ENCODE measurements around the gene ASIC1.

ASIC1 gene

DNA sequence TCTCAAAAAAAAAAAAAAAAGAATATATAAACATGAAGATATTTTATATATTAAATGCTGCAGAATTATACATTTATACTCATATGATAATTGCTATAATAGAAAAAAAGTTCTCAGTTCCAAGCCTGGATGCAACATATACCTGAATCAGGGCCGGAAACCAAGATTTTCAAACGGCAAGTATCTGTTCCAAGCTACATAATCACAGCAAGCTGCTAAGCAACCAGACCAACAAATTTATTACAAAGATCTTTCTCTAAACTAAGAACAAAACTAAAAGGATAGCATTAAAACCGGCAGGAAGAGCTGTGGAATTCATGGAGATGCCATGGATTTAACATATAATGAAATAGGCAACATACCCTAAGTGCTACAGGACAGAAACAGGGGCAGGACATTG lies 39.2 kb upstream of the ASIC1 start:
- CTCF ChIA-PET = interaction anchor here (0.7 to 1.8 kb wide), 4 partner anchors 16 to 55 kb away, joined by 3 to 8 read pairs (median 6); no protein-coding TSS in a partner anchor
- TF ChIP-seq ELF4 (IDR thresholded peaks at IDR 0.05) = no peak
- no peak for DNase-seq (ENCODE audit: extremely low spot score)
- POLR2A ChIA-PET = no interaction called here

- TF ChIP-seq HDGF (IDR thresholded peaks at IDR 0.05; ENCODE audit: borderline replicate concordance) = no peak
- no peak for TF ChIP-seq TARDBP (IDR thresholded peaks at IDR 0.05)
- TF ChIP-seq FOXK2 (IDR thresholded peaks at IDR 0.05) = no peak
- TF ChIP-seq ZNF384 (IDR thresholded peaks at IDR 0.05) = no peak
- no peak for TF ChIP-seq ARNT (IDR thresholded peaks at IDR 0.05)
- TF ChIP-seq ELF4 (IDR thresholded peaks at IDR 0.05) = no peak
- no peak for TF ChIP-seq L3MBTL2 (conservative IDR thresholded peaks at IDR 0.05)
- TF ChIP-seq LEF1 (IDR thresholded peaks at IDR 0.05; ENCODE audit: borderline replicate concordance) = no peak
- DNase-seq (ENCODE audit: extremely low spot score) = no peak
- ChIA-PET POLR2A (no interaction called here), CTCF (interaction anchor here (0.7 to 1.8 kb wide), 4 partner anchors 15 to 56 kb away, joined by 3 to 8 read pairs (median 6); no protein-coding TSS in a partner anchor)
Measured at GRCh38 chr12:50018968-50019367, 38.4 kb upstream of the ASIC1 start.

- no peak for DNase-seq (ENCODE audit: extremely low spot score)
- TF ChIP-seq ARNT (IDR thresholded peaks at IDR 0.05) = no peak
- no peak for TF ChIP-seq ELF4 (IDR thresholded peaks at IDR 0.05)
- TF ChIP-seq L3MBTL2 (conservative IDR thresholded peaks at IDR 0.05) = no peak
- TF ChIP-seq ZNF384 (IDR thresholded peaks at IDR 0.05) = no peak
- no peak for TF ChIP-seq LEF1 (IDR thresholded peaks at IDR 0.05; ENCODE audit: borderline replicate concordance)
- TF ChIP-seq, protein P1, sequence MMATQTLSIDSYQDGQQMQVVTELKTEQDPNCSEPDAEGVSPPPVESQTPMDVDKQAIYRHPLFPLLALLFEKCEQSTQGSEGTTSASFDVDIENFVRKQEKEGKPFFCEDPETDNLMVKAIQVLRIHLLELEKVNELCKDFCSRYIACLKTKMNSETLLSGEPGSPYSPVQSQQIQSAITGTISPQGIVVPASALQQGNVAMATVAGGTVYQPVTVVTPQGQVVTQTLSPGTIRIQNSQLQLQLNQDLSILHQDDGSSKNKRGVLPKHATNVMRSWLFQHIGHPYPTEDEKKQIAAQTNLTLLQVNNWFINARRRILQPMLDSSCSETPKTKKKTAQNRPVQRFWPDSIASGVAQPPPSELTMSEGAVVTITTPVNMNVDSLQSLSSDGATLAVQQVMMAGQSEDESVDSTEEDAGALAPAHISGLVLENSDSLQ (IDR thresholded peaks at IDR 0.05) = no peak
- TF ChIP-seq HDGF (IDR thresholded peaks at IDR 0.05; ENCODE audit: borderline replicate concordance) = no peak
- no peak for TF ChIP-seq SP1 (IDR thresholded peaks at IDR 0.05)
- TF ChIP-seq FOXK2 (IDR thresholded peaks at IDR 0.05) = no peak
- no peak for TF ChIP-seq NFRKB (IDR thresholded peaks at IDR 0.05)
- no peak for TF ChIP-seq SUZ12 (IDR thresholded peaks at IDR 0.05)
- TF ChIP-seq FOXM1 (IDR thresholded peaks at IDR 0.05; ENCODE audit: borderline replicate concordance) = no peak
- TF ChIP-seq CTBP1 (IDR thresholded peaks at IDR 0.05; ENCODE audit: borderline replicate concordance) = no peak
- no peak for TF ChIP-seq FOXA1 (IDR thresholded peaks at IDR 0.05)
- no peak for TF ChIP-seq TARDBP (IDR thresholded peaks at IDR 0.05)
- TF ChIP-seq BHLHE40 (IDR thresholded peaks at IDR 0.05; ENCODE audit: borderline replicate concordance) = no peak
- ChIA-PET CTCF (interaction anchor here (2.2 kb wide), 1 partner anchor 20 kb away, joined by 9 read pairs; no protein-coding TSS in a partner anchor), POLR2A (no interaction called here)
Measured at GRCh38 chr12:50019524-50019923, 37.9 kb upstream of the ASIC1 start.

DNA sequence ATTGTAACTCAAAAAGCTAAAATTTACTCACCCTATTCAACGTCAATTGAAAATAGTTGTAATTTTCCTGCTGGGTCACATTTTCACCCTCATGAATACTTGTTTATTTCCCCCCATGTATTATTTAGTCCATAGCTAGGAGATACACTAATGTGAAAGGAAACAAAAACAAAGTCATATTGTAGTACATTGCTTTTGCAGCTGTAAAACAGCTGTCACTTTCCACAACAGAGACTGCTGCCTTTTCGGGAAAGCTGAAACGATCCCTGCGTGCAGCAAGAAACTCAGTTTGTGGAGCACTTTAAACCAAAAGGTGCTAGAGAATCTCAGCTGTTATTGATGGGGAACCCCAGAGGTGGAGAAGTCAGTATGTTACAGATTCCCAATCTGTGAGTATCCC lies 36.4 kb upstream of the ASIC1 start:
- no peak for DNase-seq (ENCODE audit: extremely low spot score)
- CTCF ChIA-PET = interaction anchor here (2.2 kb wide), 1 partner anchor 18 kb away, joined by 9 read pairs; no protein-coding TSS in a partner anchor
- no peak for TF ChIP-seq CTBP1 (IDR thresholded peaks at IDR 0.05; ENCODE audit: borderline replicate concordance)
- TF ChIP-seq SUZ12 (IDR thresholded peaks at IDR 0.05) = no peak
- TF ChIP-seq ZNF384 (IDR thresholded peaks at IDR 0.05) = no peak
- no peak for TF ChIP-seq SP1 (IDR thresholded peaks at IDR 0.05)
- TF ChIP-seq, protein P1 (IDR thresholded peaks at IDR 0.05) = no peak
- TF ChIP-seq BHLHE40 (IDR thresholded peaks at IDR 0.05; ENCODE audit: borderline replicate concordance) = no peak
- no peak for TF ChIP-seq NFRKB (IDR thresholded peaks at IDR 0.05)
- no peak for TF ChIP-seq HDGF (IDR thresholded peaks at IDR 0.05; ENCODE audit: borderline replicate concordance)
- TF ChIP-seq ARNT (IDR thresholded peaks at IDR 0.05) = no peak
- TF ChIP-seq LEF1 (IDR thresholded peaks at IDR 0.05; ENCODE audit: borderline replicate concordance) = no peak
- no peak for TF ChIP-seq FOXK2 (IDR thresholded peaks at IDR 0.05)
- no peak for TF ChIP-seq FOXM1 (IDR thresholded peaks at IDR 0.05; ENCODE audit: borderline replicate concordance)
- no peak for TF ChIP-seq L3MBTL2 (conservative IDR thresholded peaks at IDR 0.05)
- no peak for TF ChIP-seq FOXA1 (IDR thresholded peaks at IDR 0.05)
- TF ChIP-seq ELF4 (IDR thresholded peaks at IDR 0.05) = no peak
- no peak for TF ChIP-seq TARDBP (IDR thresholded peaks at IDR 0.05)
- POLR2A ChIA-PET = no interaction called here

GRCh38 chr12:50022903-50023302 lies 34.5 kb upstream of the ASIC1 start:
- POLR2A ChIA-PET = no interaction called here
- no peak for DNase-seq (ENCODE audit: extremely low spot score)
- TF ChIP-seq SP1 (IDR thresholded peaks at IDR 0.05) = no peak
- no peak for TF ChIP-seq FOXA1 (IDR thresholded peaks at IDR 0.05)
- TF ChIP-seq FOXK2 (IDR thresholded peaks at IDR 0.05) = no peak
- TF ChIP-seq, protein P1 (IDR thresholded peaks at IDR 0.05) = no peak
- TF ChIP-seq SUZ12 (IDR thresholded peaks at IDR 0.05) = no peak
- no peak for TF ChIP-seq BHLHE40 (IDR thresholded peaks at IDR 0.05; ENCODE audit: borderline replicate concordance)
- no peak for TF ChIP-seq L3MBTL2 (conservative IDR thresholded peaks at IDR 0.05)
- TF ChIP-seq LEF1 (IDR thresholded peaks at IDR 0.05; ENCODE audit: borderline replicate concordance) = no peak
- no peak for TF ChIP-seq CTBP1 (IDR thresholded peaks at IDR 0.05; ENCODE audit: borderline replicate concordance)
- no peak for TF ChIP-seq ELF4 (IDR thresholded peaks at IDR 0.05)
- TF ChIP-seq TARDBP (IDR thresholded peaks at IDR 0.05) = no peak
- TF ChIP-seq FOXM1 (IDR thresholded peaks at IDR 0.05; ENCODE audit: borderline replicate concordance) = no peak
- TF ChIP-seq ZNF384 (IDR thresholded peaks at IDR 0.05) = no peak
- no peak for TF ChIP-seq NFRKB (IDR thresholded peaks at IDR 0.05)
- no peak for TF ChIP-seq HDGF (IDR thresholded peaks at IDR 0.05; ENCODE audit: borderline replicate concordance)
- no peak for TF ChIP-seq ARNT (IDR thresholded peaks at IDR 0.05)
- CTCF ChIA-PET = no interaction called here

DNA sequence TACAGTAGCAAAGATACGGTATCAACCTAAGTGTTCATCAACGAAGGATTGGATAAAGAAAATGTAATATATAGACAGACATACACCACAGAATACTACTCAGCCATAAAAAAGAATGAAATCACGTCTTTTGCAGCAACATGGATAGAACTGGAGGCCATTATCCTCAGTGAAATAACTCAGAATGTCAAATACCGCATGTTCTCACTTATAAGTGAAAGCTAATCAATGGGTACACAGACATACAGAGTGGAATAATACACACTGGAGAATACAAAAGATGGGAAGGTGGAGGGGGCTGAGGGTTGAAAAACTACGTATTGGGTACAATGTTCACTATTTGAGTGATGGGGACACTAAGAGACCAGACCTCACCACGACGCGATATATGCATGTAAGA lies 33.2 kb upstream of the ASIC1 start:
- no peak for TF ChIP-seq NFRKB (IDR thresholded peaks at IDR 0.05)
- POLR2A ChIA-PET = interaction anchor here (1.1 kb wide), 1 partner anchor 282 kb away, joined by 3 read pairs; no protein-coding TSS in a partner anchor
- DNase-seq (ENCODE audit: extremely low spot score) = no peak
- CTCF ChIA-PET = interaction anchor here (0.6 to 0.7 kb wide), 2 partner anchors 10 to 15 kb away, joined by 3 to 4 read pairs; no protein-coding TSS in a partner anchor
